Inflammatory macrophage treated with lipopolysaccharide for 1 hour (primary cell): Measurements from ENCODE around the gene NDUFB7.
A peak's percentile ranks its signal among the peaks of the same experiment; 100 is the strongest.
"Not testable (repeated sequence)": the region's sequence is repeated elsewhere in the genome, so short reads cannot be mapped to it uniquely, and the experiment has no call there.

ENCODE experiments used
- DNase-seq, 2 donors: peaks; one replicate each; pipeline ENCODE4 v3.0.0-alpha.2; 2020 to 2022

The NDUFB7 gene

DNA sequence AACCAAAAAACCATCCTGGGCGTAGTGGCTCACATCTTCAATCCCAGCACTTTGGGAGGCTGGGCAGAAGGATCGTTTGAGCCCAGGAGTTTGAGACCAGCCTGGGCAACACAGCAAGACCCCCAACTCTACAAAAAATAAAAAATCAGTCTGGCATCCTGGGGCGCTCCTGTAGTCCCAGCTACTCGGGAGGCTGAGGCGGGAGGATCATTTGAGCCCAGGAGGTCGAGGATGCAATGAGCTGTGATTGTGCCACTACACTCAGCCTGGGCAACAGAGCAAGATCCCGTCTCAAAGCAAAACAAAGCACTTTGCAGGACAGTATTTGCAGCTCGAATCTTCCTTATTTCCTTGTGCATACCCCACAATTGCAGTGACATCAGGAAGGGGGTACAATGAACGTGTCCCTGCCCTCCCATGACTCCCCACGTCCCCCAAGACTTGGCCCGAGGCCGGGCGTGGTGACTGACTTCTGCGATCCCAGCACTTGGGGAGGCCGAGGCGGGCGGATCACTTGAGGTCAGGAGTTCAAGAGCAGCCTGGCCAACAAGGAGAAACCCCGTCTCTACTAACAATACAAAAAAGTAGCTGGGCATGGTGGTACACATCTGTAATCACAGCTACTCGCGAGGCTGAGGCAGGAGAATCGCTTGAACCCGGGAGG lies 870 bp downstream of the NDUFB7 start:
- DNase-seq, result no peak

DNA sequence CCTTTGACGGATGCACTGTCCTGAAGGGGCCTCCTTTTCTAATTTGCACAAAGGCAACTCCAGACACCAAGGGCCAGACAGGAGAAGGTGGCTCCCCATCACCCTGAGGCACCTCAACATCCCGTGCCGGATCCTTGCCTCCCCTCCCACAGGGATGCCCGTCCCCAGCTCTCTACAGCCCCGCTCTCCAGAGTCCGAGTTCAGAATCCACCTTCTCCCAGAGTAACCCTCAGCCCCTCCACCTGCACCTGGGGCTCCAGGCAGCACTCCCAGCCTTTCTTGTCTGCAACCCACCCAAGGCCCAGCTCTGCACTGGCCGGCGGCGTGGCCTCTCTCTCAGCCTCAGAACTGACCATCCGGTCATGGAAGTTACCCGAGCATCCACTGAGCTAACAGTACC lies 4.8 kb downstream of the NDUFB7 start:
- no peak for DNase-seq

DNA sequence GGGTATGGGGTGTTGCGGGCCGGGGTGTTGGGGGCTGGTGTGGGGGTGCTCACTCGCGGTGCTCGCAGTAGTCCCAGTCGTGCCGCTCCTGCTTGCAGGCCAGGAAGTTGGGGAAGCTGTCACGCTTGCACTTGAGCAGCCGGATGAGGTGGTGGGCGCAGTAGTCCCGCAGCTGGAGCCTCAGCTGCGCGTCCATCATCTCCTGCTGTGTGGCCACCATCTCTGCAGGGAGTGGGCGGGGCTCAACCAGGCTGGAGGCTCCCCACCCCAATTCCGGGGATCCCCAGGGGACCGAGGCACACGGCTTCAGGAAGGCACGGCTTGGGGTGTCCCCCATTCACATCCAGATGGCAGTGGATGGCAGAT lies 5.2 kb downstream of the NDUFB7 start:
- no peak for DNase-seq

DNA sequence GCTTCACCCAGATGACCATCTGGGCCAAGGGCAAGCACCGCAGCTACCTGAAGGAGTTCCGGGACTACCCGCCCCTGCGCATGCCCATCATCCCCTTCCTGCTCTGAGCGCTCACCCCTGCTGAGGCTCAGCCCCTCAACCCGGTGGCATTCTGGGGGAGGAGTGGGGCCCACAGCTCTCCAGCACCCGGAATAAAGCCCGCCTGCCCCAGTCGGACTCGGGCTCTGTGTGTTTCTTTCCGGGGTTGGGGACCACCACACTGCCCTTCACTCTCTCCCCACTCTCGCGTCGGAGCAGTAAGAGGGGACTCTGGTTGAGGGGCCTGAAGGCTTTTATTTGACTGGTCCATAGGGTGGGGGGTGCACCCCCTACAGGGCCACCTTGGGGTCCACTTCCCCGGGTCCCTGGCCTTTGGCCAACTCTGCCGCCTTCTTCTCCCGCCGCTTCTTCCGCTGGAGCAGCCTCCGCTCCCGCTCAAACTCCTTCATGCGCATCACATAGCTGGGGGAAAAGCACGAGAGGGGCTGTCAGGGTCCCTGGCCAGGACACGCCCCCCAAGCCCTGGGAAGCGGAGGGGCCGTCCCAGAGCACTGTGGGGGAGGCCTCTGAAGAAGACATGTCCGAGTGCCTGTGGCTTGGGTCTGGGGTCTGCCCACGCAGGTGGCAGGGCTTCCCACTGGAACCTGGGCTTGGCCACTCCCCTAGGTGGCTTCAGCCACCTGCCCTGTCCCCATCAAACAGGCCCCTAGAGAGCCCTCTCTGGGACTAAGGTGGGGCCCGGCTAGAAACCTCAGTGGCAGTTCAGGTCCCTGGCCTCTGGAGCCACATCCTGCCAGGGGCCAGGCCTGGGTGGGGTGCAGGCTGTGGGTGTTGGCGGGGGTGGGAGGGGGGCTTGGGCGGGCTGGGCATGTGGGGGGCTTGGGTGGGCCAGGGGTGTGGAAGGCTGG lies 5.8 kb downstream of the NDUFB7 start:
- DNase-seq, result no peak

DNA sequence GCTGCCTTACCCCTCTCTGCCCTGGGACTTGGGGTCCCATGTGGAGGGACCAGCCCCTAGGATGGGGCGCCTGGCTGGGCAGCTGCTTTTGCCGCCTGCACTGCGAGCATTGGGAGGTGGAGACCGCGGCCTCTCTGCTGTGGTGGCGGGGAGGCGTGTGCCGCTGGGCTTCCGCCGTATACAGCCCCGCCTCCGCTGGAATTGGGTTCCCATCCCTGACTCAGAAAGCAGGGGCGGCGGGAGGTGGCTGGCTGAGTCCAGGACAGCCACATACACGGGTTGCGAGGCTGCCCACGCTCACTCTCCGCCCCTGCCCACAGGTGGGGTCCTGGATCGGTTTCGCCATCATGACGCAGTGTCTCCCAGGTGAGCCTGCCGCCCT lies 6.6 kb downstream of the NDUFB7 start:
- DNase-seq, result no peak

DNA sequence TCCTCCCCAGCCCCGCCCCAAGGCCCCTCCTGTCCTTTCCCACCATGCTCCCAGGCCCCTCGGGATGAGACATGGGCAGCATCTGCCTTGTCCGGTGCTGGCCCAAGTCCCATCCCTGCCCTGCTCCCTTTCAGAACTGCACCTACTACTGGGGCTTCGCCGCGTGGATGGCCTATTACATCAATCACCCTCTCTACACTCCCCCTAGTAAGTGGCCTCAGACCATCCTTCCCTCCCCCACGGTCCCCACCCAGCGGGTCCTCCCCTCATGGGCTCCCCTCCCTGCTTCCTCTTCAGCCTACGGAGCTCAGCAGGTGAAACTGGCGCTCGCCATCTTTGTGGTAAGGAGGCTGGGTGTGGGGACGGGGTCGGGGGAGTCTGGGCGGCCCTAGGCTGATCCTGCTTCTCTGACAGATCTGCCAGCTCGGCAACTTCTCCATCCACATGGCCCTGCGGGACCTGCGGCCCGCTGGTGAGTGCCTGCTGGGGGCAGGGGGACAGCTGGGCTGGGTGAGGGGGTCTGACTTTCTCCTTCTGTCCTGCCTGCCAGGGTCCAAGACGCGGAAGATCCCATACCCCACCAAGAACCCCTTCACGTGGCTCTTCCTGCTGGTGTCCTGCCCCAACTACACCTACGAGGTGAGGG lies 7.1 kb downstream of the NDUFB7 start:
- not testable (repeated sequence) for DNase-seq

DNA sequence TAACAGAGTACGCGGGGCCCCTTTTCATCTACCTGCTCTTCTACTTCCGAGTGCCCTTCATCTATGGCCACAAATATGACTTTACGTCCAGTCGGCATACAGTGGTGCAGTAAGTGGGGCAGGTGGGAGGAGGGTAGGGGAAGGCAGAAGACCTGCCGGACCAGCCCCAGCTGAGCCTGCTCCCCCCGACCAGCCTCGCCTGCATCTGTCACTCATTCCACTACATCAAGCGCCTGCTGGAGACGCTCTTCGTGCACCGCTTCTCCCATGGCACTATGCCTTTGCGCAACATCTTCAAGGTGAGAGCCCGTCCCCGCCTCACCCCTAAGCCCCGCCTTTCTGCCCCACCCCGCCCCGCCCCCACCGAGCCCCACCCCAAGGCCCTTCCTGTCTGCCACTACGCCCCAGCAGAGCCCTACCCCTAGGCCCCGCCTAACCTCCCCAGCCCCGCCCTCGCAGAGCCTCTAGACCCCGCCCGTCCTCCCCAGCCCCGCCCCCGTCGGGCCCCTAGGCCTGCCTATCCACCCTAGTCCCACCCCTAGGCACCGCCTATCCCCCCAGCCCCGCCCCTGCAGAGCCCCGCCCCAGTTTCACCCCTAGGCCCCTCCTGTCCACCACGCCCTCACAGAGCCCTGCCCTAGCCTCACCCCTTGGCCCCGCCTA lies 7.7 kb downstream of the NDUFB7 start:
- DNase-seq, result peak in 1 of 2 donors; percentile 11

DNA sequence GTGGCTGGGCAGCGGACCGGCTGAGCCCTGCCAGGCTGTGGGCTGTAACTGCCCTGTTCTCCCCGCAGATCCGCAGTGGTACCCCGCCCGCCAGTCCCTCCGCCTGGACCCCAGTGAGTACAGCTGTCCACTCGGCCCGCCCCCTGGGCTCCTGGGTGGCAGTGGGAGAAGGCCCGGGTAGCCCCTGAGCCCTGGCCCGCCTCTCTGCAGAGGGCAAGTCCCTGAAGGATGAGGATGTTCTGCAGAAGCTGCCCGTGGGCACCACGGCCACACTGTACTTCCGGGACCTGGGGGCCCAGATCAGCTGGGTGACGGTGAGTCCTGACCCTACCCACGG lies 8.3 kb downstream of the NDUFB7 start:
- no peak for DNase-seq

DNA sequence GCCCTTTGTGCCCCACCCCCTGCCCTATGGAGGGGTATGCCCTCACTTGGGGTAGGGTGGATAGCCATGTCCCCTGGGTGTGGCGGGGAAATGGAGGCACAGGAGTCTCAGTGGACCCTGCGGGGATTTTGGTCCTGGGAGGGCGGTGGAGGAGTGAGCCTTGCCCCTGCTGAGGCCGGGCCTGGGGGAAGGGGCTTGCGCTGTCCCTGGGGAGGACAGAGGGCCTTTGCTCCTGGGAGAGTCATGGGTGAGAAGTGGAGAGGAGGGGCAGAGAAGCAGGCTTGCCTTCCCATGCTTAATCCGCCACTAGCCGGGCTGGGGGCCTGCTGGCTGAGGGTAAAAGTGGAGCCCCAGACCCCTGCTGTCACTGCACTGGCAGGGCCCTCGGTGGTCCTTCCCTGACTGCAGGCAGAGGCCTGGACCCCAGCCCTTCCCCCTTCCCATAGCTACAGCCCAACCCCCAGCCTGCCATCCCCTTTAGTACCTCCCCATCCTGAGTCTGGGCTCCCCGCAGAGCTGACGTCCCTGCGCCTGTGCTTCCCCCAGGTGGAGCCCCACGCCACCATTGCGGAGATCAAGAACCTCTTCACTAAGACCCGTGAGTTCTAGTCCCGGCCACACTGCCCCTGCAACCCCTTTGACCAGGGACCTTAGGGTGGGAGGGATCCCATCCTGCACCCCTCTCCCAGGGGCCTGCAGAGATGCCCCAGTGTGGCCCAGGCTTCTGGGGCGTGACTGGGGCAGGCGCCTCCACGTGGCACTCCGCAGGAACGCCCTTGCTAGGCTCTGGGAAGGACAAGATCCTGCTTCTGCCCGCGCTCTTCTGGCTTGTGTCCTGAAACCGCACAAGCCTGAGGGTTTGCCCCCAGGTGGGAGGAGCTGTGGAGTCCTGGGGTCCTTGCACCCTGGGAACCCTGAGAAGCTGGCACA lies 8.9 kb downstream of the NDUFB7 start:
- no peak for DNase-seq

DNA sequence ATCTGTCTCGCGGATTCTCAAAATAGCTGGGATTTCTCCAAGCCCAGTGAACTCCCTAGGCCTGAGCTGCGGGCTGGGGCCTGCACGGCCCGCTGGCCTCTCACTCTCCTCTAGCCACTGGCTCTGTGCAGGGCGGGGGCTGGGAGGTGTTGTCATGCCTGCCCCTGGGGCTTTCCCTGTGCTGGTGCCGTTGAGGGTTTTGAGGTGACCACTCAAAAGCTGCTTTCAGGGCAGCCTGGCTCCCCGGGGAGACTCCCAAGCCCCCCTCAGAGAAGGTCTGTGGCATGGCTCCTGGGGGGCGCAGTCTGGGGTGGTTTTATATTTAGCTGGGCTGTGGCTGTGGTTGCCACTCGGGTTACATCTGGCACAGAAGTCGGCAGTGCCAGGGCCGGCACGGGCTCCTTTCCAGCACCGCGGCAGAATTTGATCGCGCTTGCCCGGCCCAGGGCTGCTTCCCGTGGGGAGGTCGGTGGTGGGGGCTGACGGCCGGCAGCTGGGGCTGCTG lies 10.0 kb downstream of the NDUFB7 start:
- DNase-seq, result no peak

DNA sequence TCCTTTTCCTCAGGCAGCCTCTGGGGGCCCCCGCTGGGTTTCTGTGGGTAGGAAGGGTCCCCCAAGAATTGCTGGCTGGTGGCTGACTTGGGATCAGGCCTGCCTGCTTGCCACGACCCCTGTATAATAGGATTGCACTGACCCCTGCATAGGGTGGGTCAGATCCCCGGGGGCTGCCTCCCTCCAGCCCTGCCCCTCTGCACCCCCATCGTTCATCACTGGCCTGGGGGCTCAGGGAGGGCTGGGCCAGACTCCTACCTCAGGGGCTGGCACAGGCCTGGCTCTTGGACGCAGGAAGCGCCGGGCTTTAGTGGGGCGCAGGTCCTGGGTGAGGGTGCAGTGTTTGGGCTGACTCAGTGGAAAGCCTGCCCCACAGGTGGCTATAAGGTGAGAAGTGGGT lies 10.6 kb downstream of the NDUFB7 start:
- no peak for DNase-seq

DNA sequence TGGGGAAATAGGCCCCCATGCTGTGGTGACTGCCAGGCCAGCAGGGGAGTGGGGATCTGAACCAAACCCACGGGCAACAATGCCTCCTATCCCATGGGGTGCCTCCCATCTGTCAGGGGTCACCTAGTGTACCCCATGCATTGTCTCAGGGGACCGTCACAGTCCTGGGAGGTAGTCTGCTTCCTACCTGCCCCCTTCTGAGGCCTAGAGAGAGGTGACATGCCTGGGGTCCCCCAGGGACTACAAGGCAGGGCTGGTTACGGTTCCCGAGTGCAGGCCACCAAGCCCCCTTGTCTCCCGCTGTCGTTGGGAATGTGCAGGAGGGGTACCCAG lies 11.1 kb downstream of the NDUFB7 start:
- DNase-seq, result no peak

DNA sequence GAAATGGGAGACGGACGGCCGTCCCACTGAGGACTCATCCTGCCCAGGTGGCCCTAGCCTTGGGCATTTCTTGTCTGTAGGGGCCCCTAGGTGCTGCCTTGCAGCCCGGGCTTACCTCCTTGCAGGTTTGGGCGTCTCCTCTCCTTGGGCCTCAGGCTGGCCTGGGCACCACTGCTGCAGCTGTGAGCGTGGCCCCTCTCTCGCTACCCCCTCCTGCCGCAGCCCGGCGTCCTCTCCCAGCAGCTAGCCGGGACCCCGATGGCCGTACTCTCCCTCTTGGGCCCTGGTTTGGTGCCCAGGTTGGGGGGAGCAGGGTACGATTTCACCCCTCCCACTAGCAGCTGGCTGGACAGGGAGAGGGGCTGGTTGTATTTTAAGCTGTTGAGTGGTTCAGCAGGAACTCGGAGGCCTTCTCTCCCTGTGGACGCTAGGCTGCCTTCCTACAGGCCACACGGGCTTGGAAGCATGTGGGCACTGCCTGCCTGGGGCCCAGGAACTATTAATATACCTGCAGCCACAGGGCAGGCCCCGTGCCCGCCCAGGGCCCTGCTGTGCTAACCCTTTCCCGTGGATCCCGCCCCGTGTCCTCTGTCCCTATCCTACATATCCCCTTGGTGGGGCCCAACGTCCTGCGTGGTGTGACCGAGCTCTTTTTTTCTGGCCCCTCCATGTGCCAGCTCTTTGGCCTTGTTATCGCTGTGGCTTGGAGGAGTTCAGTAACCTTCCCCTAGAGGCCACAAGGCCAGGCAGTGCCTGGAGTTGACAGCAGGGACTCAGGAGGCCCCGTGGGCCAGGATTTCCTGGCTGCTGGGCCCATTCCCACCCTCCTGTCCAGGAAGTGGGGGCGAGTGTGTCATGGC lies 11.7 kb downstream of the NDUFB7 start:
- DNase-seq, result no peak

DNA sequence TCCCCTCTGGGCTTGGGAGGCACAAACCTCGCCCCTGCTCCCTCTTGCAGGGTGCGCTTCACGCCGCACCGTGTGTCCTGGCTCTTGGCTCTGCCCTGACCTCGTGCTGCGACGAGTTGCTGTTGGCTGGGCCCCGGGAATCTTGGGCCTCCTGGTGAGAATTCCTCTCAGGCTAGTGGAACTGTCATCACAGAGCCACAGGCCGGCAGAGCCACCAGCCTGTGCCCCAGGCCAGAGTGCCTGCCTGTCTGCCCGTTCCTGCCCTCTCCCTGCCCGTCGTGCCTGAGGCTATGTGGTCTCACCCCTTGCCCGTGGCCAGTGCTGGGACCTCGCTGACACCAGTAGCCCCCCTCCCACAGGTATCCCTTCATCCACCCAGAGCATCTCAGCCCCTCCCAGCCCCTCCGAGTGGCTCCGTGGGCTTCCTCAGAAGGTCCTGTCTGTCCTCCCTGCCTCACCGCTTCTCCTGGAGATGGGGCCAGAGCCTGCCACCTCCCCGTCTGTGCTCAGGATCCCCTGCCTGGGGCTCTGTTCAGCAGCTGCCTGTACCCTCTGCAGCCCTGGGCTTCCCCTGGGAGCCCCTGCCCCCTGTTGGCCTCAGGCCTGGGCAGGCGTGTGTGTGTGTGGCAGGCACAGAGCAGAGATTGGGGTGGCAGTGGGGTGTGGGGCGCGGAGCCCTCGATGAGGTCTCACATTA lies 13.3 kb downstream of the NDUFB7 start:
- DNase-seq, result no peak

DNA sequence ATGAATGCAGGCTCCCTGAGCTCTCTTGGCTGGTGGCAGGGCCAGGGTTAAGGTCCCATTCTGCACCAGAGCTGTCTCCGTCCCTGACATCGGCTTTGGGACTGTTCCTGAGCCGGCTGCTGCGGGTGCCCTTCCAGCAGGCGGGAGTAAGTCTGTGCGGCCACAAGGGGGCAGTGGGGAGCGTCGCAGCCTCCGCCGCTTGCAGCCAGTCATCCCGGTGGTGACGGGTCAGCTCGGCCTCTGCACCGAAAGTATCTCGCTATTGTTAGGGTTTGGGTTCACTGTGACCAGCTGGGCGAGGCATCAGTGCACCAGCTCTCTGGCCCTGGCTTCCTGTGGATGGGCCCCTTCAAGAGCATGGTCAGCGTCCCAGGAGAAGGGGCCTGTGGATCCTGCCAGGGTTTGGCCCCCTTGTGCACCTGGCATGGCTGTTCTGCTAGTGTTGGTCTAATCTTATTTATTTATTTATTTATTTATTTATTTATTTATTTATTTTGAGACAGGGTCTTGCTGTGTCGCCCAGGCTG lies 15.1 kb downstream of the NDUFB7 start:
- peak; percentile 62 to 82 for DNase-seq

DNA sequence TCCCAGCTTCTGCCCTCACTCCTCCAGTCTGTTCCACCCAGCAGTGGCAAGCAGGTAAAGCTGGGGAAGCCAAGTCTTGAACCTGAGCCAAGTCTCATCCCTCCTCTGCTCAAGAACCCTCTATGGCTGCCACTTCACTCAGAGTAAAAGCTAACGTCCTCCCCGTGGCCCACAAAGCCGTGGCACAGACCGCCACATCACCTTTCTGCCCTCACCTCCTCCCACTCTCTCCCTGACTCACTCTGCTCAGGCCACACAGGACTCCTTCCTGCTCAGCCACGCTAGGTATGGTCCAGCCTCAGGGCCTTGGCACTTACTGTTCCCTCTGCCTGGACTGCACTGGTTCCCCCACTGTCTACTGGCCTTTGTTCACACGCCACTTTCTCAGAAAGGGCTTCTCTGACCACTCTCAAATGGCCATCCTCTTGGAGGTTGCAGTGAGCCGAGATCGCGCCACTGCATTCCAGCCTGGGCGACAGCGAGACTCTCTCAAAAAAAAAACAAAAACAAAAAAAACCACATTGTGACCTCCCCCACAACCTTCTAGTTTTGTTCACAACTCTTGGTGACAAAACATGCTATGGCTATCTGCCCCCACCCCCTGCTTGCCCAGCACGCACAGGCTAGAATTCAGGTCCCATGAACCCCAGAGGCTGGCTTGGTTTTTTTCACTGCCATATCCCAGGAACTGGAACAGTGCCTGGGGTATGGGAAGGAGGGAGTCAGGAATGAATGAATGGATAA lies 15.8 kb downstream of the NDUFB7 start:
- DNase-seq, result no peak

DNA sequence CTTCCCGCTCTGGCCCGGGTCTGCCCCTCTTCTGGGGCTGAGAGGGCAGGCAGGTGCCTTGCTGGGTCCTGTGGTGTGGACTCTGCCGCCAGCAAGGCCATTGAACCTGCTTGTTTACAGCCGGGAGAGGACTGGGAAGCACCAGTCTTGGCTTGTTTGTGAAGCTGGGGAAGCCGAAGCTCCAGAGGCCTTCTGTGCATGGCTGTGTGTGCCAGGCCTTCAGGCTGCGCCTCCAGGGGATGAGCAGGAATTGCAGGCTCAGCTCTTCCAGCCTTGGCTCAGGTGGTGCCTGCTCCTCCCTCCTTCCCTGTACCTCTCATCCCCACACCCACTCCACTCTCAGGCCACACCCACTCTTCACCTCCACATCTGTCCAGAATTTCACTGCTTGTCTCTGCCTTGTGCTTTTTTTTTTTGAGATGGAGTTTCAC lies 17.5 kb downstream of the NDUFB7 start:
- no peak for DNase-seq

DNA sequence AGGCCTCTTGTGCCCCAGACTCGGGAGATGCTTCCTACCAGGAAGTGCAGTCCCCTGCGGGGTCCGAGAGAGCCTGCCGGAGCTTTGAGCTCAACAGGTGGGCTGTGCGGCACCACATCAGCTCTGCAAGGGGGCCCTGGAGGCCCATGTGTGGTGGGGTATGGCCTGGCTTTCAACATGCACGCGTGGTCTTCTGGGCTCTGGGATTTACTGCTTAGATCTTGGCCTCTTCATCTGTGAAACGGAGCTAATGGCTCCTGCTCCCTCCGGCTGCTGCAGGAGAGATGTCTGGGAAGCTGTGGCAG lies 18.0 kb downstream of the NDUFB7 start:
- no peak for DNase-seq

DNA sequence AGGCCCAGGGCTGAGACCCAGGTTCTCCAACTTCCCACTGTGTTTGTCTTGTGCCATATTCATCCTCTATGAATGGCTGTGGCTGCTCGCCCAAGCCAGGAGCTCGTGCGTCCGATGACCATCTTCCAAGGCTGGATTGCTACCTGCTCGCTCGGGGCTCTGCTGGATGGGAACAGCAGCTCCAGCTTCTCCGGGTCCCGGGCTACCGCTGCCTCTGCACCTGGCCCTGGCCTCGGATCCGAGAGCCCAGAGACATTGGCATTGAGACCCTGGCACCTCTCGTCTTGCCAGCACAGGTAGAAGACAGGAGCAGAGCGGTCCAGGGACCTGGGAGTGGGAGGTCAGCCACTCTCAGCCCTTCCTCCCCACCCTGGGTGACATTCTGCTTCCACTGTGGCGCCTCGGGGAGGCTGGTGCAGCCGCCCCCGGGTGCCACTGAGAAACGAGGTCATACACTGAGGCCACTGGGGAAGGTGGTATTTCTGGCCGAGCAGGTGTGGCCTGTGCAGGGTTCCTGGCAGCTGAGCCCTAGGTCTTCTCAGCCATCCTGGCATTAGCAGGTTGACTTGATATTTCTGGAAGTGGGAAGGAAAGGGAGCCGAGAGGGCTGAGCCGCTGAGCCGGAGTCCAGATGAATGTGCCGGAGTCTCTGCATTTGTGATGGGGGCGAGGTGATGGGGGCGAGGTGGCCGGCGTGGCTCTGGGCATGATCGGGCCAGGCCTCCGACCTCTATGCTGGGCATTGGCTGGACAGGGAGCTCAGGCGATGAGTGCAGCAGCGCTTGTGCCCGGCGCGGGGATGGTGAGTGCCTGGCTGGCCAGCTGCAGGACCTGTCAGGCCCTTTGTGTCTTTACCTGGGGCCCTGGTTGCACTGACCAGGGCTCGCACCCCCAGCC lies 18.6 kb downstream of the NDUFB7 start:
- no peak for DNase-seq
